ENCODE measurements around the gene TM9SF2.

The TM9SF2 gene

GRCh38 chr13:99501184-99501847 is at the start of gene TM9SF2 (continued):
- TF ChIP-seq SP7 (tag by site-specific recombination; IDR thresholded peaks at IDR 0.05) (peak; percentile 59), ZNF18 (tag by site-specific recombination; IDR thresholded peaks at IDR 0.05) (no peak), ZNF501 (tag by site-specific recombination; IDR thresholded peaks at IDR 0.05) (peak; percentile 86), ZNF366 (tag by site-specific recombination; conservative IDR thresholded peaks at IDR 0.05) (peak; percentile 28; the same call in 1 of the 2 replicates), ZNF518A (tag by site-specific recombination; conservative IDR thresholded peaks at IDR 0.05; ENCODE audit: low read depth) (peak; percentile 58), PBX3 (CRISPR knock-in tag; IDR thresholded peaks at IDR 0.05) (peak; percentile 27; the same call in 1 of the 2 replicates), ZNF341 (tag by site-specific recombination; IDR thresholded peaks at IDR 0.05; ENCODE audit: low read depth) (peak; percentile 88), ZNF274 (IDR thresholded peaks at IDR 0.05; ENCODE audit: low read length) (no peak), ZNF274 (tag by site-specific recombination; IDR thresholded peaks at IDR 0.05; ENCODE audit: borderline replicate concordance) (no peak), ZNF157 (tag by site-specific recombination; IDR thresholded peaks at IDR 0.05) (no peak), ZFP69B (tag by site-specific recombination; IDR thresholded peaks at IDR 0.05) (0 out of 2 replicates have a peak, but pooled peaks have one; percentile 58), ZNF266 (tag by site-specific recombination; IDR thresholded peaks at IDR 0.05; ENCODE audit: low read depth) (no peak), KLF16 (tag by site-specific recombination; IDR thresholded peaks at IDR 0.05) (peak; percentile 54; the same call in 1 of the 2 replicates), ZBTB11 (tag by site-specific recombination; conservative IDR thresholded peaks at IDR 0.05; ENCODE audit: low read depth) (peak; percentile 91), ZNF654 (tag by site-specific recombination; IDR thresholded peaks at IDR 0.05; ENCODE audit: low read depth) (no peak), ZNF174 (tag by site-specific recombination; IDR thresholded peaks at IDR 0.05) (no peak), ZNF664 (tag by site-specific recombination; IDR thresholded peaks at IDR 0.05) (no peak), ZNF121 (tag by site-specific recombination; IDR thresholded peaks at IDR 0.05) (no peak), ZNF2 (tag by site-specific recombination; IDR thresholded peaks at IDR 0.05) (peak; percentile 80; the same call in 1 of the 2 replicates)
